ENCODE results near the gene GSX1.

GSX1 gene

DNA sequence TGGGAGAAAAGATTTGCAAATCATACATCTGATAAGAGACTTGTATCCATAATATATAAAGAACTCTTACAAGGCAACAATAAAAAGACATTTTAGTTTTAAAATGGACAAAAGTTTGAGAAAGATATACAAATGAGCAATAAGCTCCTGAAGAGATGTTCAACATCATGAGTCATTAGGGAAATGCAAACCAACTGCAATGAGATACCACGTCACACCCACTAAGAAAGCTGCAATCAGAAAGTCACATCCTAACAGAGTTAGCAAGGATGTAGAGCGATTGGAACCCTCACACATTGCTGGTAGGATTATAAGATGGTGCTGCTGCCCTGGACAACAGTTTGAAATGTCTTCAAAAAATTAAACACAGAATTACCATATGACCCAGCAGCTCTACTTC lies 50.3 kb downstream of the GSX1 start:
- Mint-ChIP-seq H3K4me1 (no peaks in the 10 kb centered on the region), H3K4me3 (no peak overlapping the region), H3K9me3 (no peaks in the 10 kb centered on the region), H3K27me3 (peaks cover 44% of the 10 kb centered on the region), H3K27ac (no peak overlapping the region), H3K36me3 (no peaks in the 10 kb centered on the region)

Data from activated naive CD4-positive, alpha-beta T cell treated with anti-CD3 and anti-CD28 coated beads, Interleukin-2, amount 50 U/mL, for 24 hours (primary cell).